Suprapubic skin (tissue), 3 donors: Measurements from ENCODE around the gene NKPD1.

Experiments
- POLR2A ChIP-seq, 2 donors: fragments of 450-650 bp; IDR thresholded peaks; one replicate each; pipeline ENCODE4 v1.6.1; 2017; ENCODE audit warnings: antibody characterized with exemption in 2 of 2, mild to moderate bottlenecking in 2 of 2, moderate library complexity in 2 of 2
- TF ChIP-seq, protein P1 (sequence below), 2 donors: fragments of 200-600 bp in 1 of 2; fragments of 450-650 bp in 1 of 2; sonication (generic) in 1 of 2; IDR thresholded peaks; one replicate each; pipeline ENCODE4 v1.5.1; 2016 to 2019; ENCODE audit warnings: antibody characterized with exemption in 2 of 2, mild to moderate bottlenecking in 1 of 2, moderate library complexity in 1 of 2

GRCh38 chr19:45182758-45183157 lies 22.0 kb upstream of the NKPD1 start:
- no peak for TF ChIP-seq POLR2A (IDR thresholded peaks at IDR 0.05)
- TF ChIP-seq, protein P1, sequence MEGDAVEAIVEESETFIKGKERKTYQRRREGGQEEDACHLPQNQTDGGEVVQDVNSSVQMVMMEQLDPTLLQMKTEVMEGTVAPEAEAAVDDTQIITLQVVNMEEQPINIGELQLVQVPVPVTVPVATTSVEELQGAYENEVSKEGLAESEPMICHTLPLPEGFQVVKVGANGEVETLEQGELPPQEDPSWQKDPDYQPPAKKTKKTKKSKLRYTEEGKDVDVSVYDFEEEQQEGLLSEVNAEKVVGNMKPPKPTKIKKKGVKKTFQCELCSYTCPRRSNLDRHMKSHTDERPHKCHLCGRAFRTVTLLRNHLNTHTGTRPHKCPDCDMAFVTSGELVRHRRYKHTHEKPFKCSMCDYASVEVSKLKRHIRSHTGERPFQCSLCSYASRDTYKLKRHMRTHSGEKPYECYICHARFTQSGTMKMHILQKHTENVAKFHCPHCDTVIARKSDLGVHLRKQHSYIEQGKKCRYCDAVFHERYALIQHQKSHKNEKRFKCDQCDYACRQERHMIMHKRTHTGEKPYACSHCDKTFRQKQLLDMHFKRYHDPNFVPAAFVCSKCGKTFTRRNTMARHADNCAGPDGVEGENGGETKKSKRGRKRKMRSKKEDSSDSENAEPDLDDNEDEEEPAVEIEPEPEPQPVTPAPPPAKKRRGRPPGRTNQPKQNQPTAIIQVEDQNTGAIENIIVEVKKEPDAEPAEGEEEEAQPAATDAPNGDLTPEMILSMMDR (IDR thresholded peaks at IDR 0.05): no peak
